ENCODE data around the gene GARIN1A.

GARIN1A gene

DNA sequence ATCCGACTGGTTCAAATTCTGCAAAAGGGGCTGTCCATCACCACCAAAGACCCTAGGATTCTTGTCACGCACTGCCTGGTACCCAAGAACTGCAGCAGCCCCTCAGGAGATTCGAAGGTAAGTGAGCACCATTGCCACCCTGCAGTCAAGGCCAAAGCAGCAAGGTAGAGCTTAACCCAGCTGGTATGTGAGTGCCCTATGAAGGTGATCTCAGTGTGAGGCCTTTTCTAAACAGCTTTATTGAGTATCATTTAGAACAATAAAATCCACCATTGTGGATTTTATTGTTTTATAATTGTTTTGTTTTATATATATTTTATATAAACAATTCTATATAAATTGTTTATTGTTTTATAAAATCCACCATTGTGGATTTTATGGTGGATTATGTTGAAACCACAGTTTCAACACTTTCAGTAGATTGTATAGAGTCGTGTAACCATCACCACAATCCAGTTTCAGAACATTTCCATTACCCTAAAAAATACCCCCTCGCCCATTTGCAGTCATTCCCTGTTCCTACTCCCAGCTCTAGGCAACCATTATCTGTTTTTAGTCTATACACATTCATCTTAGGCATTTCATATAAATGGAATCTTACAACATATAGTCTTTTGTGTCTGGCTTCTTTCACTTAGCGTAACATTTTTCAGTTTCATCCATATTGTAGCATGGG is 47.0 kb downstream of the GARIN1A start:
- no peak for DNase-seq (ENCODE audit: low spot score)

- DNase-seq (ENCODE audit: low spot score) = no peak
Observed at GRCh38 chr7:128721376-128721775, 49.3 kb downstream of the GARIN1A start.

Measured in cerebellar cortex (tissue), 1 donor.